HepG2 (cell line): ENCODE data around the gene UEVLD. TPM values are rescaled to one million over a fixed set of nuclear protein-coding genes. Genes with fewer than 3 reads are reported as not detected.

ENCODE experiments used
- CERS6 ChIP-seq: sonication (generic); formaldehyde crosslinking; IDR thresholded peaks from 2 replicates; pipeline ENCODE4 v1.5.0; 2020; ENCODE audit warnings: missing genetic modification reagents
- CHD4 ChIP-seq: fragments of 200-600 bp; sonication (generic); IDR thresholded peaks from 2 replicates; pipeline ENCODE4 v1.7.0; 2017; ENCODE audit warnings: mild to moderate bottlenecking, low read length, borderline replicate concordance
- ETS1 ChIP-seq: sonication (generic); formaldehyde crosslinking; IDR thresholded peaks from 2 replicates; pipeline ENCODE4 v1.4.0; 2020; ENCODE audit warnings: missing genetic modification reagents
- FOSL2 ChIP-seq: sonication (generic); formaldehyde crosslinking; IDR thresholded peaks from 2 replicates; pipeline ENCODE4 v1.4.0; 2020; ENCODE audit warnings: missing genetic modification reagents
- LCORL ChIP-seq, 2 experiments: fragments of 450-650 bp in 1 of 2; sonication (generic) in 1 of 2; formaldehyde crosslinking in 1 of 2; IDR thresholded peaks; 2 replicates each; pipeline versions ENCODE4 v1.5.0 to v1.6.1; 2017 to 2020; ENCODE audit warnings: antibody characterized with exemption in 1 of 2, missing genetic modification reagents in 1 of 2
- MED13 ChIP-seq: sonication (generic); formaldehyde crosslinking; IDR thresholded peaks from 2 replicates; pipeline ENCODE4 v1.5.0; 2020; ENCODE audit warnings: missing genetic modification reagents
- PAF1 ChIP-seq: IDR thresholded peaks from 2 replicates; pipeline ENCODE4 v1.6.1; 2016; ENCODE audit warnings: missing genetic modification reagents, missing compliant biosample characterization
- PHB2 ChIP-seq: fragments of 450-650 bp; IDR thresholded peaks from 2 replicates; pipeline ENCODE4 v1.6.1; 2018; ENCODE audit not compliant: partially characterized antibody
- RBAK ChIP-seq: sonication (generic); formaldehyde crosslinking; IDR thresholded peaks from 2 replicates; pipeline ENCODE4 v1.5.1; 2020; ENCODE audit warnings: mild to moderate bottlenecking, missing genetic modification reagents
- RELA ChIP-seq: sonication (generic); formaldehyde crosslinking; IDR thresholded peaks from 2 replicates; pipeline ENCODE4 v1.4.0; 2020; ENCODE audit warnings: missing genetic modification reagents
- SMYD3 ChIP-seq: sonication (generic); formaldehyde crosslinking; IDR thresholded peaks from 2 replicates; pipeline ENCODE4 v1.8.1; 2023; ENCODE audit warnings: mild to moderate bottlenecking, missing genetic modification reagents
- SP2 ChIP-seq: sonication (generic); formaldehyde crosslinking; IDR thresholded peaks from 2 replicates; pipeline ENCODE4 v1.5.1; 2020; ENCODE audit warnings: mild to moderate bottlenecking, missing genetic modification reagents
- TFDP2 ChIP-seq: sonication (generic); formaldehyde crosslinking; IDR thresholded peaks from 2 replicates; pipeline ENCODE4 v1.4.0; 2020; ENCODE audit warnings: missing genetic modification reagents
- TGIF2 ChIP-seq: IDR thresholded peaks from 2 replicates; pipeline ENCODE4 v1.6.1; 2016; ENCODE audit warnings: control low read depth, missing compliant biosample characterization
- THAP11 ChIP-seq: IDR thresholded peaks from 2 replicates; pipeline ENCODE4 v1.6.1; 2016; ENCODE audit warnings: missing biosample characterization, missing genetic modification reagents
- THAP9 ChIP-seq: sonication (generic); formaldehyde crosslinking; IDR thresholded peaks from 2 replicates; pipeline ENCODE4; 2020; ENCODE audit warnings: missing genetic modification reagents, mild to moderate bottlenecking, borderline replicate concordance
- TRIM22 ChIP-seq: fragments of 450-650 bp; IDR thresholded peaks from 2 replicates; pipeline ENCODE4 v1.6.1; 2017
- ZC3H4 ChIP-seq: sonication (generic); formaldehyde crosslinking; IDR thresholded peaks from 2 replicates; pipeline ENCODE4 v1.4.0; 2020; ENCODE audit warnings: missing genetic modification reagents, borderline replicate concordance
- ZNF180 ChIP-seq: sonication (generic); formaldehyde crosslinking; IDR thresholded peaks from 2 replicates; pipeline ENCODE4 v1.4.0; 2020; ENCODE audit warnings: low read depth, missing genetic modification reagents, borderline replicate concordance
- ZNF367 ChIP-seq: sonication (generic); formaldehyde crosslinking; IDR thresholded peaks from 2 replicates; pipeline ENCODE4 v1.4.0; 2020; ENCODE audit warnings: missing genetic modification reagents, borderline replicate concordance
- ZNF451 ChIP-seq: sonication (generic); formaldehyde crosslinking; IDR thresholded peaks from 2 replicates; pipeline ENCODE4 v1.5.0; 2020; ENCODE audit warnings: mild to moderate bottlenecking, missing genetic modification reagents
- ZNF720 ChIP-seq: sonication (generic); formaldehyde crosslinking; IDR thresholded peaks from 2 replicates; pipeline ENCODE4 v1.4.0; 2020; ENCODE audit warnings: missing genetic modification reagents
- ZNF792 ChIP-seq: IDR thresholded peaks from 2 replicates; pipeline ENCODE4 v1.6.1; 2016
- polyA plus RNA-seq, 8 experiments: library from polyadenylated mRNA; depleted of rRNA in 3 of 8; stranded (reverse) in 7 of 8; unstranded in 1 of 8; fragments of >200 nt; fragmentation: Illumina TruSeq in 4 of 8; extraction: Trizol in 4 of 8; gene quantifications; 2 replicates each; pipeline versions ENCODE4 v1.2.1 to v1.2.3, GENCODE V29; 2011 to 2016; ENCODE audit warnings: low read depth in 4 of 8, missing spikeins in 1 of 8, mixed read lengths in 1 of 8; ENCODE audit not compliant: insufficient read depth in 1 of 8
- total RNA-seq, 5 experiments: library from RNA; depleted of rRNA; stranded (reverse); fragments of >200 nt; fragmentation: Illumina TruSeq; extraction: Trizol; gene quantifications; 2 replicates each; pipeline ENCODE4 v1.2.3, GENCODE V29; 2016; ENCODE audit warnings: low read depth in 1 of 5

The UEVLD gene
- total and polyA plus RNA-seq, 2 of the 13 experiments (the other 11 are each of a cell fraction or from before 2014, with no cell fraction given), result 5.7 to 13.7 TPM

GRCh38 chr11:18588297-18589252 is at the start of gene UEVLD (continued):
- peak; percentile 88 for TF ChIP-seq THAP11 (CRISPR knock-in tag)
- TF ChIP-seq ZNF792 (CRISPR knock-in tag), result peak; percentile 79; the same call in 1 of the 2 replicates
- TF ChIP-seq TGIF2 (CRISPR knock-in tag), result peak; percentile 9; the same call in 1 of the 2 replicates
- TF ChIP-seq SMYD3 (CRISPR knock-in tag), result no peak
- no peak for TF ChIP-seq CHD4
- no peak for TF ChIP-seq PAF1 (CRISPR knock-in tag)
- no peak for TF ChIP-seq RELA
- peak; percentile 34; the same call in 1 of the 2 replicates for TF ChIP-seq FOSL2
- TF ChIP-seq ETS1 (CRISPR knock-in tag), result no peak
- no peak for TF ChIP-seq CERS6 (CRISPR knock-in tag)
- TF ChIP-seq SP2 (CRISPR knock-in tag), result peak; percentile 52
- TF ChIP-seq LCORL (IDR thresholded peaks at IDR 0.05), result no peak
- TF ChIP-seq LCORL (CRISPR knock-in tag; IDR thresholded peaks at IDR 0.05), result peak; percentile 89
- TF ChIP-seq ZC3H4 (CRISPR knock-in tag), result no peak
- TF ChIP-seq TRIM22, result no peak
- TF ChIP-seq ZNF720 (CRISPR knock-in tag), result no peak
- peak; percentile 74 for TF ChIP-seq MED13 (CRISPR knock-in tag)
- peak; percentile 56; the same call in 1 of the 2 replicates for TF ChIP-seq THAP9 (CRISPR knock-in tag)
- TF ChIP-seq ZNF180 (CRISPR knock-in tag), result 0 out of 2 replicates have a peak, but pooled peaks have one; percentile 26
- TF ChIP-seq RBAK, result no peak
- no peak for TF ChIP-seq ZNF367 (CRISPR knock-in tag)
- TF ChIP-seq ZNF451 (CRISPR knock-in tag), result no peak
- no peak for TF ChIP-seq PHB2
- peak; percentile 73 for TF ChIP-seq TFDP2 (CRISPR knock-in tag)
